SW 1271 (cell line): ENCODE data around the gene MOB3B.

Experiments used
- DNase-seq, 2 experiments: peaks; one replicate each; lab custom pipeline; 2025; lab: John Stamatoyannopoulos, UW

MOB3B gene

GRCh38 chr9:27445057-27445595 is 84.5 kb downstream of the MOB3B start:
- no peak for DNase-seq

- DNase-seq, result no peak
These were observed 87.2 kb downstream of the MOB3B start for GRCh38 chr9:27442464-27442863.

GRCh38 chr9:27441741-27442070 is 87.9 kb downstream of the MOB3B start:
- no peak for DNase-seq

GRCh38 chr9:27440888-27441740 is 88.5 kb downstream of the MOB3B start:
- DNase-seq, result no peak

DNA sequence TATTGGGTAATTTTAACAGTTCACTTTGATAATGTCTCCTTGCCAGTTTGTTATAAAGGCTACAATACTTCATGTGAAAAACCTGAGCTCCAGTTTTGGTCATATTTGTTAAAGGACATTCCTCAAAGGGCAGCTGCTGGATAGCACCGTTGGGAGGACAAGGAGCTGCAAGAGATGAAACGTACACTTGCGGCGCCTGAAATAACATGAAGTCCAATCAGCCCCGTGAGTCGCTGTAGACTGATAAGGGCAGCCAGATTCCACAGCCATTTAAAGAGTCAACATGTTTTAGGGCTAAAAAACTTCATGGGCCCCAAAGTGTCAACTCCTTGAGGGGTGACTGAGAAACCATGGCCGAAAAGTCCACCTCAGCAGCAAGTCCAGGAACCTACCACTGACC is 91.1 kb downstream of the MOB3B start:
- DNase-seq, result no peak

GRCh38 chr9:27437652-27438373 is 91.8 kb downstream of the MOB3B start:
- no peak for DNase-seq

DNA sequence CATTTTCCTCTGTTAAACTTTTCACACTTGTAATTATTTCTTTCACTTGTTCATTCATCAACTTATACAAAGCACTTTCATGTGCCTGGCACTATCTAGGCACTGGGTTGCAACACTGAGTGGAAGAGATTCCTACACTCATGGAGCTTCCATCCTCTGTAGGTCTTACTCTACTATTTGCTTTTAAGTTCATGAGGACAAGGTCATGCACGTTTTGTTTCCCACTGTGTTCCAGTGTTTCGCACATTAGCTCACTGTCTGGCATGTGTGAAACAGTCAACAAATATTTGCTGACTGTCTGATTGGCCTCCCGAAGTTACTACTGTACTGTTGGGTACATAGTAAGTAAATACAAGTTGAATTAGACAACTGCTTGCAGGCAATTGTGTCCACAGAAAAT is 93.4 kb downstream of the MOB3B start:
- no peak for DNase-seq

GRCh38 chr9:27433631-27434325 is 95.8 kb downstream of the MOB3B start:
- no peak for DNase-seq

- no peak for DNase-seq
These were observed 97.3 kb downstream of the MOB3B start for GRCh38 chr9:27432308-27432707.

DNA sequence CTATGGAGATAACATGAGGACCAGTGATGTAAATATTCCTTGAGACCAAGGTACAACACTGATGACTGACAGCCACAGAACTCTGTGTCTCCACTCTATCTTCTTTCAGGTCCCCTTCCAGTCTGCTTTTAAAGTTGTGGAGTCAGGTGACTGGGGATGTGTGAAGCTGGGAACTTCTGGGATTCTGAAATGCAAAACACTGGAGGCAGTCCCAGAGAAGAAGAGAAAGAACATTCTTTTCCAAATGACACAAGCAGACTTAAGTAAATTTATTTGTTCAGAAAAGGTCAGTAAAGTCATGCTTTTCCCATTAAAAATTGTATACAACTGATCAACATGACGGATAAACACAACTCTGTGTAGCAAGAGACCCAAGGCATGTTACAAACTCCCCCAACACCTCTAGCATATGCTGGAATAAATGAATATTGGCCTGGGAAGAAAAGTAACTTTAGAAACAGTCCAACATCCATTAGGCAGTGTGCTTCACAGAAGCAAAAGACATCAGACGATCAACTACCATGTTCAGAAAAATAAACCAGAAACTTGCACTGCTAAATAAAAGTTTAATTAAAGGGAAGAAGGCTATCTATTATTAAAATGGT is 98.0 kb downstream of the MOB3B start:
- DNase-seq, result no peak

DNA sequence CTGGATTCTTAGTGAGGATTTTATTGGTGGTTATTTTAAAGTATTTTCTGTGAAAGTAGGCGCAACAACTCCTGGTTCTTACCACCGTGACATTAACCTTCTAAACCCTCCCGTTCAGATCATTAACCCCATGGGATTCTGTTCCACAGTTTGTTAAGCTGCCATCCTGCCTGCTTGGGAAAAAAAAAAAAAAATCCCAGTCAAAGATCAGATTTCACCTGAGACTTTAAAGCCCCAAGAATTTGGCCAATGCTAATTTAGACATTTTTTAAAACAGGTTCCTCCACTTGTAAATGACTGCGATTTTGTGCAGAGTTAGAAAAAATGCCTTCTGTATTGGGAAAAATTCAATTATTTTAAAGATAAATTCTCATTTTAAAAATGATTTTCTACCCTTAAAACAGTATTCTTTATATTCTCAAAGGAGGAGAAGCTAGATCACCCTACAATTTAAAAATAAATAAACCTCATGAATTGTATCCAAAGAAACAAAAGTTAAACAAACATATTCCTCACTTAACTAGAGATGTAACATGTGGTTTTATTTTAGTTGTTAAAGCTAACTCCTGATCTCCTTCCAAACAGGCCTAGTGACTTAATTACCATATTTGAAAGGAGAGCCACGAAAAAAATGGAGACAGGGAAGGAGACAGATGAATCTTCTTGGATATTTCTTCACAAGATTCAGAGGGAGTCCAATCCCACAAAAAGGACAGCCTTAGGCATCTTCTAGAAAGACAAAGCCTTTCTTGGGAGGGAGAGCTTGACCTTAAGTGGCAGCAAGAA is 98.7 kb downstream of the MOB3B start:
- DNase-seq, result no peak

- DNase-seq, result no peak
These were observed 99.7 kb downstream of the MOB3B start for GRCh38 chr9:27429917-27430316.

GRCh38 chr9:27429436-27429835 is 100.2 kb downstream of the MOB3B start:
- DNase-seq, result no peak

DNA sequence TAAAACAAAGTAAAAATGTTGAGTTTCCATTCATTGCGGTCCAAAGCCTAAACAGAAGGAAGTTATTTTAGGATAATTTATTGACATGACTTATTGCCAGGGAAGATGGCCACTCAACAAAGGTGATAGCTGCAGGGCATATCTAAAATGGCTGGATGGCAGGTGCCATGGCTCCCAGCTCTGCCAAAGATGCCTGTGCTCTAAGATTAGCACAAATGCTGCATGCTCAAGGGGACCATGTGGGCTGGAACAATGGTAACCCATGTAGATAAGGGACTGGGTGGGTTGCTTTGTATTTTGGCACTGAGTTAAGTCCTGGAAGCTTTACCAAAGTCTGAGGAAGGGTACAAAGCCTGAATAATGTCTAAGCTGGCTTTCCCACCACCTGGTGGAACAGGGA is 101.1 kb downstream of the MOB3B start:
- no peak for DNase-seq

DNA sequence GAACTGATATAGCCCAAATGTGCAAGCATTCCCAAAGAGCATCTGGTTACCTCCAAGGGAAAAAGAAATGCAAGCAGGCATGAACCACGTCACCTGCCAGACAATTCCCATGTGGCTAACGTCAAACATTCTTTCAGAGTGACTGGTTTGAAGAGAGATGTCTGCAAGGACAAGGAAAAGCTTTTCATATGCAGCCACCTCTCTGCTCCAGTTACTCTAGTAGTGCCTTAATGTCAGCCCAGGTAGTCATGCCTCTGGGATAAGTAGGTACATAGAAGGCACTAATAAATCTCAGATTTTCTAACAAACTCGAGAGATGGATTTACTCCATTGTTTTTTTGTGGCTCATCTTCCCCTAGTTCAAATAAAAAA is 102.4 kb downstream of the MOB3B start:
- DNase-seq, result no peak

- DNase-seq, result no peak
These were observed 102.9 kb downstream of the MOB3B start for GRCh38 chr9:27426511-27427271.

DNA sequence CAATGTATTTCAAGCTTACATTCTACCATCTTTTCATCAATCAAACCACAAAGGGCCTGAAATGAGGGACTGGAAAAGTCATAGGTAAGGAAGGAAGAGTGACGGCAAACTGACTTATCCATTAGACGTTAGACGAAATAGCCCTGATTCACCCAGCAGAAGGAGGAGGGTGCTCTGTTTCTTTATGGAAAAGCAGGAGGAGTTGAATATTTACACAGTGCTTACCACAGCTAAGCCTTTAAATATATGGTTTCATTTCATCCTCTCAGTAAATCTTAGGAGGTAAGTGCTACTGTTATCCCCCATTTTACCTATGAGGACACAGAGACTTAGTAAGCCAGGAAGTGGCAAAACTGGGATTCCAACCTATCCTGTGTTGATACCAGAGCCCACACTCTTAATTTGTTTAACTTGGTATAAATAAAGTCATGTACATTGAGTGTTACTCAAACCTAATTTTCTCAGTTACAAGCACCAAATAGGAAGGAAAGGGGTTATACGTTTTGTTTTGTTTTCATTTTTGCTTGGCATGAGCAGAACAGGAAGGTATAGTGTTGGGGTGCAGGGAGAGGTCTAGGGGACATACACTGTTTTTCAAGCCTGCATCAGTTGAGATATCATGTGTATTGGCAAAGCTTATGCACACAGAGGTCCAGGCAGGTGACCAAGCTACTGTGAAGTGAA is 103.6 kb downstream of the MOB3B start:
- DNase-seq, result no peak

DNA sequence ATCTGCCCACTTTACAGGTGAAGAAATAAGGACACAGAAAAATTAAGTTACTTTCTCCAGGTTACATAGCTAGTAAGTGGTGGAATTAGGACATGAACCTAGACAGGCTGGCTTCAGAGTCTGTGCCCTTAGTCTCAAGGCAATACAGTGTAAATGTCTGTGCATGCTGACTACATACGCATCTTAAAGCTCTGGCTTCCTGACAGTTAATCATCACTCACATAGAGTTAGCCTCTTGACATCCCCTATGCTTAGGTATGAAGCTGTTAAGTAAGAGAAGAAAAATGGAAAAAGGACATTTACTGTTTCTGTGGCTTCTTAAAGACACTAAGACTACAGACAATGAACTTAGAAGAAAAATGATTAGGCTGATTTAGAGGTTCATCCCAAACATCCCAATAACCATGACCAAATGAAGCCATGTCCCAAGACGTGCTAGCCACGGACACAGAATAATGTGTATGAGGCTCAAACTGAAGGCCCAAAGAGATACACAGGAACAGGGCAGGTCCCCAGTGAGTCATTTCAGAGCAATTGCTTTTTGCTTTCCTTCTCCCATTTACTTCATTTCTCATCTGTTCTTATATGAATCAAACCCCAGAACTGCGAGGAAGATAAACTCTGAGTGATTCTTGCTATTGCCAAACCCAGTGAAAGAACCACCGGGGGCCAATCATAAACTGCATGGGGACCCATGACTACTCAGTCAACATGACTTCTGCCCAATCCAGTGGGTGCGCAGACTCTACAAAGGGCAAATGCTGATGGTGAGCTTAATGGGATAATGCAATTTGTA is 105.5 kb downstream of the MOB3B start:
- no peak for DNase-seq

DNA sequence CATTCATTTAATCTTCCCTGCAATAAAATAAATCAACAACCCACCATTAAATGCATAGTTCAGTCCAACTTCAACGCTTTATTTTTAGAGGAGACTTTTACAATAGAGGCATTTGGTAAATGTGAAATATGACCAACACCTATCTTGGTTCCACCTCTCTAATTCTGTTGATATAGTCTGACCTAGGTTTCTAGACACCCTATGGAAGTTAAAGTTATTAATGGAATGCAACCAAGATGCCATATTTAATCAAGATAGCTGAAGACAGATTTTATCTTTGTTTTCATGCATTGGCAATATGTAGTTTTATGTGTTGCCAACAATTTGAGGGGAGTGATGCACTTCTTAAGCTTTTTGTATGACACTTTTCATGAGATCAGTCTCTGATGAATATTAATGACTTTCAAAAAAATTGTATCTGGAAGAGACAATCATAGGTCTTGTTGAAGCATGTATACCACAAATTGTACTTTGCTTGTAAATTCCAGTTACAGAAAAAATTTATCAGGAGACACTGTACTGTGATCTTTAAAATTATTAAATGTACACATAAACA is 107.3 kb downstream of the MOB3B start:
- DNase-seq, result no peak
